GM21723 (cell line): ENCODE results near the gene UBTD1.
"Not testable (repeated sequence)": the region's sequence is repeated elsewhere in the genome, so short reads cannot be mapped to it uniquely, and the experiment has no call there.

Experiments
- ATAC-seq: cut with Tn5 transposase; IDR thresholded peaks from one replicate; pipeline ENCODE4 v1.9.1; 2021; ENCODE audit warnings: mild to moderate bottlenecking, moderate library complexity; ENCODE audit not compliant: unreplicated experiment

UBTD1 gene

GRCh38 chr10:97537186-97537869 lies 38.6 kb downstream of the UBTD1 start:
- no peak for ATAC-seq

- ATAC-seq: no peak
Observed at GRCh38 chr10:97538411-97538810, 39.7 kb downstream of the UBTD1 start.

GRCh38 chr10:97538839-97539238 lies 40.1 kb downstream of the UBTD1 start:
- ATAC-seq: no peak

- no peak for ATAC-seq
Observed at GRCh38 chr10:97539523-97540200, 40.9 kb downstream of the UBTD1 start.

- ATAC-seq: no peak
Observed at GRCh38 chr10:97540669-97541500, 42.2 kb downstream of the UBTD1 start.

- no peak for ATAC-seq
Observed at GRCh38 chr10:97542169-97543024, 43.7 kb downstream of the UBTD1 start.

- ATAC-seq: no peak
Observed at GRCh38 chr10:97543025-97543546, 44.4 kb downstream of the UBTD1 start.

GRCh38 chr10:97546456-97547270 lies 47.9 kb downstream of the UBTD1 start:
- ATAC-seq: no peak

GRCh38 chr10:97547271-97547600 lies 48.5 kb downstream of the UBTD1 start:
- no peak for ATAC-seq

- no peak for ATAC-seq
Observed at GRCh38 chr10:97547962-97548361, 49.2 kb downstream of the UBTD1 start.

- ATAC-seq: no peak
Observed at GRCh38 chr10:97548828-97549455, 50.2 kb downstream of the UBTD1 start.

GRCh38 chr10:97549587-97550322 lies 51.0 kb downstream of the UBTD1 start:
- no peak for ATAC-seq

GRCh38 chr10:97550336-97551149 lies 51.8 kb downstream of the UBTD1 start:
- ATAC-seq: no peak

- no peak for ATAC-seq
Observed at GRCh38 chr10:97551271-97551670, 52.5 kb downstream of the UBTD1 start.

GRCh38 chr10:97553575-97554031 lies 54.9 kb downstream of the UBTD1 start:
- ATAC-seq: peak; percentile 70

- ATAC-seq: not testable (repeated sequence)
Observed at GRCh38 chr10:97554336-97554735, 55.6 kb downstream of the UBTD1 start.

GRCh38 chr10:97555541-97555940 lies 56.8 kb downstream of the UBTD1 start:
- ATAC-seq: not testable (repeated sequence)
